GM23248 (cell line): Measurements from ENCODE around the gene ING3. TPM values are rescaled to one million over a fixed set of nuclear protein-coding genes. Genes with fewer than 3 reads are reported as not detected.

ENCODE experiments used
- DNase-seq: peaks from one replicate; pipeline ENCODE4 v3.0.0-alpha.2; 2015
- H2AFZ ChIP-seq: fragments of 200-600 bp; sonication (generic); 2 replicates; pipeline ENCODE4 v1.6.1; 2016; ENCODE audit warnings: antibody characterized with exemption
- H3F3A ChIP-seq: fragments of 200-600 bp; sonication (generic); 2 replicates; pipeline ENCODE4 v1.6.1; 2016; ENCODE audit warnings: mild to moderate bottlenecking, antibody characterized with exemption, mixed run types; ENCODE audit not compliant: insufficient read depth
- H3K27ac ChIP-seq: fragments of 200-600 bp; sonication (generic); 2 replicates; pipeline ENCODE4 v1.5.1; 2016; ENCODE audit warnings: mild to moderate bottlenecking
- H3K27me3 ChIP-seq: fragments of 200-600 bp; sonication (generic); replicated peaks from 2 replicates; pipeline ENCODE4 v1.6.1; 2016; ENCODE audit warnings: mild to moderate bottlenecking; ENCODE audit not compliant: insufficient read depth
- H3K36me3 ChIP-seq: fragments of 200-600 bp; sonication (generic); 2 replicates; pipeline ENCODE4 v1.6.1; 2016; ENCODE audit warnings: low read depth, mild to moderate bottlenecking
- H3K4me1 ChIP-seq: fragments of 200-600 bp; sonication (generic); 2 replicates; pipeline ENCODE4 v1.6.1; 2016; ENCODE audit warnings: mild to moderate bottlenecking; ENCODE audit not compliant: insufficient read depth
- H3K4me2 ChIP-seq: fragments of 200-600 bp; sonication (generic); one replicate; pipeline ENCODE4 v1.6.1; 2016; ENCODE audit warnings: mild to moderate bottlenecking; ENCODE audit not compliant: unreplicated experiment
- H3K4me3 ChIP-seq: fragments of 200-600 bp; sonication (generic); 2 replicates; pipeline ENCODE4 v1.5.1; 2016; ENCODE audit warnings: mild to moderate bottlenecking
- H3K79me2 ChIP-seq: fragments of 200-600 bp; sonication (generic); 2 replicates; pipeline ENCODE4 v1.6.1; 2016; ENCODE audit warnings: mild to moderate bottlenecking; ENCODE audit not compliant: insufficient read depth
- H3K9ac ChIP-seq: fragments of 200-600 bp; sonication (generic); 2 replicates; pipeline ENCODE4 v1.6.1; 2016; ENCODE audit warnings: mild to moderate bottlenecking
- H3K9me2 ChIP-seq: fragments of 200-600 bp; sonication (generic); 2 replicates; pipeline ENCODE4 v1.6.1; 2016; ENCODE audit warnings: mixed run types, mild to moderate bottlenecking, moderate library complexity; ENCODE audit not compliant: insufficient read depth
- H3K9me3 ChIP-seq: fragments of 200-600 bp; sonication (generic); one replicate; pipeline ENCODE4 v1.6.1; 2017; ENCODE audit warnings: low read depth
- H4K20me1 ChIP-seq: fragments of 200-600 bp; sonication (generic); 2 replicates; pipeline ENCODE4 v1.6.0; 2016; ENCODE audit not compliant: insufficient read depth
- EZH2 ChIP-seq: fragments of 200-600 bp; sonication (generic); IDR thresholded peaks from 2 replicates; pipeline ENCODE4 v1.6.1; 2018; ENCODE audit warnings: antibody characterized with exemption, mild to moderate bottlenecking; ENCODE audit not compliant: insufficient read depth, poor library complexity, severe bottlenecking
- EZH2phosphoT487 ChIP-seq: fragments of 200-600 bp; sonication (generic); IDR thresholded peaks from 2 replicates; pipeline ENCODE4 v1.6.1; 2018; ENCODE audit warnings: antibody characterized with exemption, moderate library complexity, mild to moderate bottlenecking, low read depth; ENCODE audit not compliant: insufficient read depth
- WGBS, 2 experiments: methylation state at CpG; one replicate each; pipeline ENCODE4 v1.1.6; 2015 to 2017; ENCODE audit warnings: low lambda C conversion rate in 2 of 2, low coverage in 1 of 2; ENCODE audit errors: missing lambda C conversion rate in 2 of 2; 5-methylcytosine and 5-hydroxymethylcytosine counted together
- in situ Hi-C: fragments of 300-500 bp; cut with MboI; formaldehyde crosslinking; loops from 2 replicates; pipeline ENCODE4 v1.15.0; 2020
- polyA plus RNA-seq: library from polyadenylated mRNA; unstranded; fragments of >200 nt; fragmentation: Nextera tagmentation; extraction: Ambion mirVana; gene quantifications from 2 replicates; pipeline ENCODE4 v1.2.1, GENCODE V29; 2016
- total RNA-seq: library from RNA; depleted of rRNA; stranded (reverse); fragments of >200 nt; shearing (Covaris generic); gene quantifications from 2 replicates; pipeline ENCODE4 v1.2.3, GENCODE V29; 2014

Gene ING3
- total and polyA plus RNA-seq, 2 experiments from 2014 or later, result 10.1 to 27.0 TPM

DNA sequence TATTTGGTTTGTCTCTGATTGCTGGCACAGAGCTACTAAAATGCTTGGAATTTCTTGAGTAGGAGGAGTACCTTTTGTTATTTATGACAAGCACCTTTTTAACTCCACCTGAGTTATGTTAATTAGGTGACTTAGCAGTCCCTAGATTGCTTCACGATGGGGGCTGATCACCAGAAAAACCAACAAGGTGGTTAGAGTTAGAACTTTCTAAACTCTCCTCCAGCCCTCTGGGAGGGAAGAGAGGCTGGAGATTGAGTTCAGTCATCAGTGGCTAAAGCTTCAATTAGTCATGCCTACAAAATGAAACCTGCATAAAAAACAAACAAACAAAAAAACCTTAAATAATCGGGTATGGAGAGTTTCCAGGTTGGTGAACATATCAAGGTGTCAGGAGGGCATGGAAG, 23.6 kb upstream of the ING3 start:
- Histone ChIP-seq H3K79me2 (no peaks in the 10 kb centered on the region), H4K20me1 (no peaks in the 10 kb centered on the region), H3K27ac (no peak overlapping the region), H3K9me2 (no peaks in the 10 kb centered on the region; the same call in 1 of the 2 replicates), H2AFZ (no peak overlapping the region), H3K9ac (no peak overlapping the region), H3K4me1 (no peaks in the 10 kb centered on the region; the same call in 1 of the 2 replicates), H3K27me3 (no peaks in the 10 kb centered on the region), H3K36me3 (no peaks in the 10 kb centered on the region), H3K4me3 (no peak overlapping the region), H3K9me3 (no peaks in the 10 kb centered on the region), H3K4me2 (no peak overlapping the region), H3F3A (no peaks in the 10 kb centered on the region)
- no peak for TF ChIP-seq EZH2phosphoT487
- no peak for TF ChIP-seq EZH2
- DNase-seq, result no peak
- 19% methylated on average over 2 of the region's 2 CpGs for WGBS, 2 experiments
- in situ Hi-C loops, result no loop called here

GRCh38 chr7:120927454-120928103, 23.0 kb upstream of the ING3 start:
- Histone ChIP-seq H3K36me3 (no peaks in the 10 kb centered on the region), H3F3A (no peaks in the 10 kb centered on the region), H3K9ac (no peak overlapping the region), H3K9me2 (no peaks in the 10 kb centered on the region; the same call in 1 of the 2 replicates), H3K9me3 (no peaks in the 10 kb centered on the region), H4K20me1 (no peaks in the 10 kb centered on the region), H3K27me3 (no peaks in the 10 kb centered on the region), H3K4me1 (no peaks in the 10 kb centered on the region; the same call in 1 of the 2 replicates), H3K79me2 (no peaks in the 10 kb centered on the region), H3K4me2 (no peak overlapping the region), H3K4me3 (no peak overlapping the region), H2AFZ (no peak overlapping the region), H3K27ac (no peak overlapping the region)
- no peak for DNase-seq
- TF ChIP-seq EZH2, result no peak
- no peak for TF ChIP-seq EZH2phosphoT487
- in situ Hi-C loops, result no loop called here
- WGBS, 2 experiments, result 83 to 87% methylated on average over 2 of the region's 2 CpGs

DNA sequence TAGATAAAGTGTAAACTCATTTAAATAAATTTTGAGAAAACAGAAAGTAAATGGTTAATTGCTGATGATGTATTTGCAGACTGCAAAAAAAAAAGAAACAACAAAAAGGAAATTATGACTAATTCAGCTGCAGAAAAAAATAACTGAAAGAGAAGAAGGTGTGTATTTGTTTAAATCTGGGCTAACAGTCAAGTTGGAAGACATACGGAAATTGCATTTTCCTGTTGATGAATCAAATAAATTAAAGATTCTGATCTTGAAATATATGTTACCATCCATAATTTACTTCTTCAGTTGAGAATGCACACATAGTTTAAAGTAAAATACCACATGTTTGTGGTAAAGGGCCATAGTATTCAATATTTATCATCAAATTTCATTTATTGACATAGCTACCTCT, 19.3 kb upstream of the ING3 start:
- H3K4me1 ChIP-seq, result no peaks in the 10 kb centered on the region; the same call in 1 of the 2 replicates
- H2AFZ ChIP-seq, result no peak overlapping the region
- H3K27me3 ChIP-seq, result no peaks in the 10 kb centered on the region
- H3K4me2 ChIP-seq, result no peak overlapping the region
- TF ChIP-seq EZH2phosphoT487, result no peak
- H3K9me3 ChIP-seq, result no peaks in the 10 kb centered on the region
- no peaks in the 10 kb centered on the region; the same call in 1 of the 2 replicates for H3K9me2 ChIP-seq
- peak; percentile 20 for DNase-seq
- no peak overlapping the region for H3K4me3 ChIP-seq
- H3K79me2 ChIP-seq, result no peaks in the 10 kb centered on the region
- no peak overlapping the region for H3K9ac ChIP-seq
- in situ Hi-C loops, result loop anchor here (10.0 kb wide), 1 partner anchor 126 kb away; no protein-coding TSS in a partner anchor
- WGBS, 2 experiments, result 10 to 24% methylated on average over 1 of the region's 1 CpG
- no peaks in the 10 kb centered on the region for H3K36me3 ChIP-seq
- H3F3A ChIP-seq, result no peaks in the 10 kb centered on the region
- H3K27ac ChIP-seq, result no peak overlapping the region
- no peaks in the 10 kb centered on the region for H4K20me1 ChIP-seq

- WGBS, 2 experiments, result 38 to 42% methylated on average over 1 of the region's 1 CpG
- no peak overlapping the region for H3K4me3 ChIP-seq
- no peaks in the 10 kb centered on the region for H3K36me3 ChIP-seq
- H3K9ac ChIP-seq, result no peak overlapping the region
- H3K9me2 ChIP-seq, result no peaks in the 10 kb centered on the region; the same call in 1 of the 2 replicates
- no peaks in the 10 kb centered on the region for H3F3A ChIP-seq
- TF ChIP-seq EZH2phosphoT487, result no peak
- TF ChIP-seq EZH2, result no peak
- no peaks in the 10 kb centered on the region for H4K20me1 ChIP-seq
- H2AFZ ChIP-seq, result no peak overlapping the region
- H3K27ac ChIP-seq, result no peak overlapping the region
- no peak for DNase-seq
- no peaks in the 10 kb centered on the region for H3K79me2 ChIP-seq
- in situ Hi-C loops, result loop anchor here (10.0 kb wide), 1 partner anchor 129 kb away; no protein-coding TSS in a partner anchor
- no peaks in the 10 kb centered on the region for H3K27me3 ChIP-seq
- H3K4me2 ChIP-seq, result no peak overlapping the region
- no peaks in the 10 kb centered on the region; the same call in 1 of the 2 replicates for H3K4me1 ChIP-seq
- no peaks in the 10 kb centered on the region for H3K9me3 ChIP-seq
These were observed 17.1 kb upstream of the ING3 start for GRCh38 chr7:120933475-120933874.
